K562 (cell line): Measurements from ENCODE around the gene UTS2R. TPM values are rescaled to one million over a fixed set of nuclear protein-coding genes. Genes with fewer than 3 reads are reported as not detected.

ENCODE experiments used
- ETS2 ChIP-seq: IDR thresholded peaks from 2 replicates; pipeline ENCODE4 v1.6.1; 2016; ENCODE audit warnings: borderline replicate concordance, missing genetic modification characterization, mild to moderate bottlenecking, moderate library complexity, missing compliant biosample characterization; ENCODE audit not compliant: poor library complexity, severe bottlenecking
- MCM3 ChIP-seq: fragments of 450-650 bp; IDR thresholded peaks from 2 replicates; pipeline ENCODE4 v1.6.1; 2016
- MYBL2 ChIP-seq, 2 experiments: fragments of 450-650 bp in 1 of 2; sonication (generic) in 1 of 2; formaldehyde crosslinking in 1 of 2; IDR thresholded peaks; 2 replicates each; pipeline versions ENCODE4 v1.6.1 to v1.8.1; 2017 to 2022; ENCODE audit warnings: borderline replicate concordance in 1 of 2, inconsistent platforms in 1 of 2, low read depth in 1 of 2, mild to moderate bottlenecking in 1 of 2, missing genetic modification reagents in 1 of 2, moderate library complexity in 1 of 2
- PCBP1 ChIP-seq: fragments of 200-400 bp; formaldehyde crosslinking; IDR thresholded peaks from 2 replicates; pipeline ENCODE4 v1.6.1; 2018; ENCODE audit warnings: mild to moderate bottlenecking, low read depth, low read length; ENCODE audit not compliant: poor library complexity, severe bottlenecking
- RUNX1 ChIP-seq: sonication (generic); IDR thresholded peaks from 2 replicates; pipeline ENCODE4 v1.6.1; 2016; ENCODE audit warnings: antibody characterized with exemption, low read depth
- TRIM24 ChIP-seq, 2 experiments: fragments of 450-650 bp; IDR thresholded peaks; 2 replicates each; pipeline ENCODE4 v1.6.1; 2016
- ZNF197 ChIP-seq: fragments of 200-800 bp; sonication (Bioruptor generic); IDR thresholded peaks from 2 replicates; pipeline ENCODE4 v1.6.1; 2016; ENCODE audit warnings: low read depth, missing genetic modification characterization, missing compliant biosample characterization
- polyA plus RNA-seq, 8 experiments: library from polyadenylated mRNA; depleted of rRNA in 4 of 8; stranded (reverse) in 5 of 8; unstranded in 3 of 8; fragments of >200 nt; fragmentation: Nextera tagmentation in 2 of 8; fragmentation: Illumina TruSeq in 1 of 8; extraction: Ambion mirVana in 2 of 8; extraction: Trizol in 1 of 8; gene quantifications; 2 replicates each; pipeline versions ENCODE4 v1.2.1 to v1.2.3, GENCODE V29; 2011 to 2014; ENCODE audit warnings: inconsistent platforms in 1 of 8, missing spikeins in 1 of 8
- total RNA-seq, 7 experiments: library from RNA; depleted of rRNA in 6 of 7; stranded (reverse); fragments of >200 nt in 6 of 7; fragmentation: Illumina TruSeq in 2 of 7; extraction: Trizol in 2 of 7; gene quantifications; 2 replicates each; pipeline versions ENCODE4 v1.2.1 to v1.2.3, GENCODE V29; 2011 to 2021; ENCODE audit warnings: low replicate concordance in 1 of 7
- TF ChIP-seq, protein P1 (sequence below), 2 experiments: fragments of 450-650 bp in 1 of 2; sonication (generic) in 1 of 2; formaldehyde crosslinking; conservative IDR thresholded peaks; 2 replicates each; pipeline versions ENCODE4 v1.4.0 to v1.8.1; 2020 to 2022; ENCODE audit warnings: mild to moderate bottlenecking in 1 of 2, missing genetic modification reagents in 1 of 2
- TF ChIP-seq, protein P2 (sequence below): sonication (generic); formaldehyde crosslinking; IDR thresholded peaks from 2 replicates; pipeline ENCODE4 v1.8.0; 2022; ENCODE audit warnings: missing genetic modification reagents, mild to moderate bottlenecking, borderline replicate concordance
- TF ChIP-seq, protein P3 (sequence below): fragments of 450-650 bp; formaldehyde crosslinking; IDR thresholded peaks from 2 replicates; pipeline ENCODE4 v1.4.0; 2022; ENCODE audit warnings: mild to moderate bottlenecking, moderate library complexity
- TF ChIP-seq, protein P4 (sequence below), 2 experiments: fragments of 450-650 bp in 1 of 2; IDR thresholded peaks; 2 replicates each; pipeline ENCODE4 v1.6.1; 2011 to 2017; ENCODE audit warnings: low read depth in 2 of 2, antibody characterized with exemption in 1 of 2, borderline replicate concordance in 1 of 2, low read length in 1 of 2, mild to moderate bottlenecking in 1 of 2, mixed read lengths in 1 of 2; ENCODE audit not compliant: control insufficient read depth in 1 of 2
- TF ChIP-seq, protein P5 (sequence below): fragments of 150-350 bp; conservative IDR thresholded peaks from 2 replicates; pipeline ENCODE4 v1.6.1; 2014; ENCODE audit warnings: low read length
- TF ChIP-seq, protein P6 (sequence below): sonication (generic); formaldehyde crosslinking; IDR thresholded peaks from 2 replicates; pipeline ENCODE4 v1.8.0; 2022; ENCODE audit warnings: mild to moderate bottlenecking, missing genetic modification reagents

Gene UTS2R
- total and polyA plus RNA-seq, 9 of the 15 experiments (the other 6 are each of a cell fraction or from before 2014, with no cell fraction given) = 0.22 TPM; not detected in 8

DNA sequence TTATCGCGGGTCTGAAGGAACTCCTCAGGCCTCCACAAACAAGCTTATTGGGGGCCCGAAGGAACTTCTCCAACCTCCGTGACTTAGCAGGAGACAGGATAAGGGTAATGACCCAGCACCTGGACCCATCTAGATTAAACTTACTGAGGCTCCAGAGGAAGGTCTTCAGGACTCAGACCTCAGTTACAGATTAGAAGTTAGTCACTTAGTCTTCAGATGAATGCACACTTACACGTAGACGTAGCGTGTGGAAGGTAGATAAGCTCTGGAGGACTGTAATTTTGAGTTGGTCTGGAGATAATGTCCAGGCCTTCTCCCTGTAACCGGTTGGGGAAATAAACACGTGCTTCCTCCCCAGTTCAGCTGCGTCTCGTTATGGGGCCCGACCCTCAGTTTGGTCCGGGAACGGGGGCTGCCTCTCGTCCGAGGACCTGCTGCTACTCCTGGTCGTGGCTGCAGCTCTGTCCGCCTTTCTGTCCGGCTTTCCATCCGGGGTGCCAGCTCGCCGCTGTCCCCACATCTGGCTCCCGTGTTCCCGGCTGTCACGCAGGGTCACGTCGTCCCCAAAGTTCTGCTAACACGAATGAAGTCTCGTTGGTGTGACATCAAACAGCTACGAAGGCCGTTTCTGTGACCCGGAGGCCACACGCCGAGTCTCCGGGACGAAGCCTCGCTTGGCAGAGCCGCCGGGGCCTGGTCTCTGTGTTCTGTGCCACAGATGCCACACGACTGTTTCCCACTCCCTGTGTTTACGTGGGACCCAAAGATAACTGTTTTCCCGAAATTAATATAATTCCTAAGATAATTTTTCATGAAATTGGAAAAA is 26.2 kb upstream of the UTS2R start (continued):
- TF ChIP-seq PCBP1 (no peak), RUNX1 (no peak), MYBL2 (IDR thresholded peaks at IDR 0.05; ENCODE audit: low read depth) (no peak; the same call in 1 of the 2 replicates), MYBL2 (CRISPR knock-in tag; IDR thresholded peaks at IDR 0.05; ENCODE audit: borderline replicate concordance) (no peak), ZNF197 (CRISPR knock-in tag) (0 out of 2 replicates have a peak, but pooled peaks have one; percentile 83), TRIM24 (IDR thresholded peaks at IDR 0.05) (peak; percentile 96), ETS2 (tag) (peak; percentile 66), MCM3 (no peak)
- TF ChIP-seq, protein P1, sequence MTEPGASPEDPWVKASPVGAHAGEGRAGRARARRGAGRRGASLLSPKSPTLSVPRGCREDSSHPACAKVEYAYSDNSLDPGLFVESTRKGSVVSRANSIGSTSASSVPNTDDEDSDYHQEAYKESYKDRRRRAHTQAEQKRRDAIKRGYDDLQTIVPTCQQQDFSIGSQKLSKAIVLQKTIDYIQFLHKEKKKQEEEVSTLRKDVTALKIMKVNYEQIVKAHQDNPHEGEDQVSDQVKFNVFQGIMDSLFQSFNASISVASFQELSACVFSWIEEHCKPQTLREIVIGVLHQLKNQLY (CRISPR knock-in tag; conservative IDR thresholded peaks at IDR 0.05) = peak in 1 of 2 experiments; percentile 68; a peak in 1 of 4 replicates
- TF ChIP-seq, protein P2, sequence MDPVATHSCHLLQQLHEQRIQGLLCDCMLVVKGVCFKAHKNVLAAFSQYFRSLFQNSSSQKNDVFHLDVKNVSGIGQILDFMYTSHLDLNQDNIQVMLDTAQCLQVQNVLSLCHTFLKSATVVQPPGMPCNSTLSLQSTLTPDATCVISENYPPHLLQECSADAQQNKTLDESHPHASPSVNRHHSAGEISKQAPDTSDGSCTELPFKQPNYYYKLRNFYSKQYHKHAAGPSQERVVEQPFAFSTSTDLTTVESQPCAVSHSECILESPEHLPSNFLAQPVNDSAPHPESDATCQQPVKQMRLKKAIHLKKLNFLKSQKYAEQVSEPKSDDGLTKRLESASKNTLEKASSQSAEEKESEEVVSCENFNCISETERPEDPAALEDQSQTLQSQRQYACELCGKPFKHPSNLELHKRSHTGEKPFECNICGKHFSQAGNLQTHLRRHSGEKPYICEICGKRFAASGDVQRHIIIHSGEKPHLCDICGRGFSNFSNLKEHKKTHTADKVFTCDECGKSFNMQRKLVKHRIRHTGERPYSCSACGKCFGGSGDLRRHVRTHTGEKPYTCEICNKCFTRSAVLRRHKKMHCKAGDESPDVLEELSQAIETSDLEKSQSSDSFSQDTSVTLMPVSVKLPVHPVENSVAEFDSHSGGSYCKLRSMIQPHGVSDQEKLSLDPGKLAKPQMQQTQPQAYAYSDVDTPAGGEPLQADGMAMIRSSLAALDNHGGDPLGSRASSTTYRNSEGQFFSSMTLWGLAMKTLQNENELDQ (CRISPR knock-in tag) = no peak
- TF ChIP-seq, protein P3, sequence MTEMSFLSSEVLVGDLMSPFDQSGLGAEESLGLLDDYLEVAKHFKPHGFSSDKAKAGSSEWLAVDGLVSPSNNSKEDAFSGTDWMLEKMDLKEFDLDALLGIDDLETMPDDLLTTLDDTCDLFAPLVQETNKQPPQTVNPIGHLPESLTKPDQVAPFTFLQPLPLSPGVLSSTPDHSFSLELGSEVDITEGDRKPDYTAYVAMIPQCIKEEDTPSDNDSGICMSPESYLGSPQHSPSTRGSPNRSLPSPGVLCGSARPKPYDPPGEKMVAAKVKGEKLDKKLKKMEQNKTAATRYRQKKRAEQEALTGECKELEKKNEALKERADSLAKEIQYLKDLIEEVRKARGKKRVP (CRISPR knock-in tag) = no peak; the same call in 1 of the 2 replicates
- TF ChIP-seq, protein P4, sequence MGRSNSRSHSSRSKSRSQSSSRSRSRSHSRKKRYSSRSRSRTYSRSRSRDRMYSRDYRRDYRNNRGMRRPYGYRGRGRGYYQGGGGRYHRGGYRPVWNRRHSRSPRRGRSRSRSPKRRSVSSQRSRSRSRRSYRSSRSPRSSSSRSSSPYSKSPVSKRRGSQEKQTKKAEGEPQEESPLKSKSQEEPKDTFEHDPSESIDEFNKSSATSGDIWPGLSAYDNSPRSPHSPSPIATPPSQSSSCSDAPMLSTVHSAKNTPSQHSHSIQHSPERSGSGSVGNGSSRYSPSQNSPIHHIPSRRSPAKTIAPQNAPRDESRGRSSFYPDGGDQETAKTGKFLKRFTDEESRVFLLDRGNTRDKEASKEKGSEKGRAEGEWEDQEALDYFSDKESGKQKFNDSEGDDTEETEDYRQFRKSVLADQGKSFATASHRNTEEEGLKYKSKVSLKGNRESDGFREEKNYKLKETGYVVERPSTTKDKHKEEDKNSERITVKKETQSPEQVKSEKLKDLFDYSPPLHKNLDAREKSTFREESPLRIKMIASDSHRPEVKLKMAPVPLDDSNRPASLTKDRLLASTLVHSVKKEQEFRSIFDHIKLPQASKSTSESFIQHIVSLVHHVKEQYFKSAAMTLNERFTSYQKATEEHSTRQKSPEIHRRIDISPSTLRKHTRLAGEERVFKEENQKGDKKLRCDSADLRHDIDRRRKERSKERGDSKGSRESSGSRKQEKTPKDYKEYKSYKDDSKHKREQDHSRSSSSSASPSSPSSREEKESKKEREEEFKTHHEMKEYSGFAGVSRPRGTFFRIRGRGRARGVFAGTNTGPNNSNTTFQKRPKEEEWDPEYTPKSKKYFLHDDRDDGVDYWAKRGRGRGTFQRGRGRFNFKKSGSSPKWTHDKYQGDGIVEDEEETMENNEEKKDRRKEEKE (IDR thresholded peaks at IDR 0.05; ENCODE audit: borderline replicate concordance in 1 of 2, control insufficient read depth in 1 of 2, low read depth in 2 of 2, low read length in 1 of 2) = peak in 1 of 2 experiments; percentile 93; a peak in 1 of 4 replicates
- TF ChIP-seq, protein P5, sequence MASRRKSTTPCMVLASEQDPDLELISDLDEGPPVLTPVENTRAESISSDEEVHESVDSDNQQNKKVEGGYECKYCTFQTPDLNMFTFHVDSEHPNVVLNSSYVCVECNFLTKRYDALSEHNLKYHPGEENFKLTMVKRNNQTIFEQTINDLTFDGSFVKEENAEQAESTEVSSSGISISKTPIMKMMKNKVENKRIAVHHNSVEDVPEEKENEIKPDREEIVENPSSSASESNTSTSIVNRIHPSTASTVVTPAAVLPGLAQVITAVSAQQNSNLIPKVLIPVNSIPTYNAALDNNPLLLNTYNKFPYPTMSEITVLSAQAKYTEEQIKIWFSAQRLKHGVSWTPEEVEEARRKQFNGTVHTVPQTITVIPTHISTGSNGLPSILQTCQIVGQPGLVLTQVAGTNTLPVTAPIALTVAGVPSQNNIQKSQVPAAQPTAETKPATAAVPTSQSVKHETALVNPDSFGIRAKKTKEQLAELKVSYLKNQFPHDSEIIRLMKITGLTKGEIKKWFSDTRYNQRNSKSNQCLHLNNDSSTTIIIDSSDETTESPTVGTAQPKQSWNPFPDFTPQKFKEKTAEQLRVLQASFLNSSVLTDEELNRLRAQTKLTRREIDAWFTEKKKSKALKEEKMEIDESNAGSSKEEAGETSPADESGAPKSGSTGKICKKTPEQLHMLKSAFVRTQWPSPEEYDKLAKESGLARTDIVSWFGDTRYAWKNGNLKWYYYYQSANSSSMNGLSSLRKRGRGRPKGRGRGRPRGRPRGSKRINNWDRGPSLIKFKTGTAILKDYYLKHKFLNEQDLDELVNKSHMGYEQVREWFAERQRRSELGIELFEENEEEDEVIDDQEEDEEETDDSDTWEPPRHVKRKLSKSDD = no peak
- TF ChIP-seq, protein P6, sequence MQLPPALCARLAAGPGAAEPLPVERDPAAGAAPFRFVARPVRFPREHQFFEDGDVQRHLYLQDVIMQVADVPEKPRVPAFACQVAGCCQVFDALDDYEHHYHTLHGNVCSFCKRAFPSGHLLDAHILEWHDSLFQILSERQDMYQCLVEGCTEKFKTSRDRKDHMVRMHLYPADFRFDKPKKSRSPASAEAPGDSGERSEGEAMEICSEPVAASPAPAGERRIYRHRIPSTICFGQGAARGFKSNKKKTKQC (CRISPR knock-in tag) = peak; percentile 65; the same call in 1 of the 2 replicates
